DOHH2 (cell line): ENCODE results near the gene RPL36AL.

Source experiments
- H3F3A ChIP-seq: fragments of 200-600 bp; sonication (generic), shearing (Covaris generic); 2 replicates; pipeline ENCODE4 v1.6.0; 2016; ENCODE audit warnings: antibody characterized with exemption, mild to moderate bottlenecking; ENCODE audit not compliant: control insufficient read depth, insufficient read depth
- H3K27ac ChIP-seq: fragments of 200-600 bp; sonication (generic); 2 replicates; pipeline ENCODE4 v1.5.1; 2014; ENCODE audit warnings: low read depth, mild to moderate bottlenecking, low read length, moderate library complexity
- H3K27me3 ChIP-seq: fragments of 200-600 bp; sonication (generic); 2 replicates; pipeline ENCODE4 v1.6.1; 2014; ENCODE audit warnings: mild to moderate bottlenecking, low read length, mixed read lengths; ENCODE audit not compliant: control insufficient read depth
- H3K36me3 ChIP-seq: fragments of 200-600 bp; sonication (generic); 2 replicates; pipeline ENCODE4 v1.6.1; 2014; ENCODE audit warnings: mild to moderate bottlenecking, low read length, moderate library complexity, mixed read lengths; ENCODE audit not compliant: control insufficient read depth
- H3K4me1 ChIP-seq: fragments of 200-600 bp; sonication (generic); 2 replicates; pipeline ENCODE4 v1.6.1; 2014; ENCODE audit warnings: mild to moderate bottlenecking, low read length, mixed read lengths; ENCODE audit not compliant: control insufficient read depth
- H3K4me2 ChIP-seq: fragments of 200-600 bp; sonication (generic); 2 replicates; pipeline ENCODE4 v1.6.0; 2014; ENCODE audit warnings: mild to moderate bottlenecking, low read length, moderate library complexity
- H3K4me3 ChIP-seq: fragments of 200-600 bp; sonication (generic); 2 replicates; pipeline ENCODE4 v1.5.1; 2014; ENCODE audit warnings: mild to moderate bottlenecking, low read length, mixed read lengths
- H3K79me2 ChIP-seq: fragments of 200-600 bp; sonication (generic); 2 replicates; pipeline ENCODE4 v1.6.1; 2014; ENCODE audit warnings: mild to moderate bottlenecking, low read length, mixed read lengths; ENCODE audit not compliant: control insufficient read depth
- H3K9me2 ChIP-seq: fragments of 200-600 bp; sonication (generic); replicated peaks from 2 replicates; pipeline ENCODE4 v1.6.1; 2014; ENCODE audit warnings: mild to moderate bottlenecking, low read length, mixed read lengths; ENCODE audit not compliant: control insufficient read depth
- H3K9me3 ChIP-seq: fragments of 200-600 bp; sonication (generic); 2 replicates; pipeline ENCODE4 v1.6.1; 2014; ENCODE audit warnings: antibody characterized with exemption, low read length, mixed read lengths; ENCODE audit not compliant: control insufficient read depth, insufficient read depth
- H4K20me1 ChIP-seq: fragments of 200-600 bp; sonication (generic); 2 replicates; pipeline ENCODE4 v1.6.0; 2014; ENCODE audit warnings: low read depth, mild to moderate bottlenecking, antibody characterized with exemption, low read length, moderate library complexity; ENCODE audit not compliant: control insufficient read depth, insufficient read depth
- CTCF ChIP-seq: fragments of 200-600 bp; sonication (generic); IDR thresholded peaks from one replicate; pipeline ENCODE4 v1.5.1; 2014; ENCODE audit warnings: antibody characterized with exemption, mild to moderate bottlenecking, low read depth, low read length; ENCODE audit not compliant: poor library complexity, severe bottlenecking
- EZH2phosphoT487 ChIP-seq: fragments of 200-600 bp; sonication (generic); IDR thresholded peaks from 2 replicates; pipeline ENCODE4 v1.6.1; 2017; ENCODE audit warnings: borderline replicate concordance, mild to moderate bottlenecking, antibody characterized with exemption, low read length, moderate library complexity, mixed read lengths

The RPL36AL gene

GRCh38 chr14:49594347-49595091 is 25.9 kb downstream of the RPL36AL start:
- Histone ChIP-seq H3K4me1 (peaks cover 42% of the 10 kb centered on the region), H3K36me3 (peaks cover 17% of the 10 kb centered on the region), H3F3A (peaks cover 25% of the 10 kb centered on the region), H3K9me3 (no peaks in the 10 kb centered on the region), H4K20me1 (no peaks in the 10 kb centered on the region), H3K4me2 (peak overlapping the region; percentile 63), H3K79me2 (peaks cover 50% of the 10 kb centered on the region), H3K27ac (peak overlapping the region; percentile 88), H3K4me3 (peak overlapping the region; percentile 53), H3K27me3 (no peaks in the 10 kb centered on the region), H3K9me2 (no peaks in the 10 kb centered on the region)
- TF ChIP-seq EZH2phosphoT487 (no peak), CTCF (no peak)

GRCh38 chr14:49593016-49593415 is 27.4 kb downstream of the RPL36AL start:
- no peak for TF ChIP-seq CTCF
- no peak for TF ChIP-seq EZH2phosphoT487
- H3K27ac ChIP-seq, result peak overlapping the region; percentile 88

GRCh38 chr14:49589387-49589786 is 31.0 kb downstream of the RPL36AL start:
- H3K36me3 ChIP-seq, result peaks cover 18% of the 10 kb centered on the region
- H3K4me2 ChIP-seq, result no peak overlapping the region
- peaks cover 10% of the 10 kb centered on the region for H4K20me1 ChIP-seq
- H3K4me3 ChIP-seq, result no peak overlapping the region
- H3F3A ChIP-seq, result peaks cover 30% of the 10 kb centered on the region
- H3K27me3 ChIP-seq, result no peaks in the 10 kb centered on the region
- H3K9me2 ChIP-seq, result no peaks in the 10 kb centered on the region
- H3K9me3 ChIP-seq, result no peaks in the 10 kb centered on the region
- H3K4me1 ChIP-seq, result peaks cover 34% of the 10 kb centered on the region
- TF ChIP-seq CTCF (no peak), EZH2phosphoT487 (no peak)
- H3K27ac ChIP-seq, result no peak overlapping the region
- peaks cover 28% of the 10 kb centered on the region for H3K79me2 ChIP-seq

More at GRCh38 chr14:49593016-49593415, 27.4 kb downstream of the RPL36AL start:
- H3K79me2 ChIP-seq, result peaks cover 35% of the 10 kb centered on the region
- no peaks in the 10 kb centered on the region for H3K9me2 ChIP-seq
- H3K27me3 ChIP-seq, result no peaks in the 10 kb centered on the region
- H3K4me2 ChIP-seq, result peak overlapping the region; percentile 63
- H3K9me3 ChIP-seq, result no peaks in the 10 kb centered on the region
- H4K20me1 ChIP-seq, result no peaks in the 10 kb centered on the region
- peaks cover 3% of the 10 kb centered on the region for H3K36me3 ChIP-seq
- peaks cover 42% of the 10 kb centered on the region for H3K4me1 ChIP-seq
- H3F3A ChIP-seq, result peaks cover 28% of the 10 kb centered on the region
- peak overlapping the region; percentile 53 for H3K4me3 ChIP-seq
